ENCODE measurements around the gene SLC7A10. TPM values are rescaled to one million over a fixed set of nuclear protein-coding genes. Genes with fewer than 3 reads are reported as not detected.

Gene SLC7A10
- total RNA-seq, 2 donors from 2014 or later = 0.78 to 5.3 TPM

GRCh38 chr19:33238481-33239149 lies 13.0 kb upstream of the SLC7A10 start:
- intact Hi-C loops (cut with DNase I) = loop anchor here (10.0 kb wide), 1 partner anchor 526 kb away; no protein-coding TSS in a partner anchor
- H3K4me1 ChIP-seq = peaks cover 8% of the 10 kb centered on the region
- 84 to 88% methylated on average over 7 to 10 of the region's 10 CpGs for WGBS, 2 donors
- no peaks in the 10 kb centered on the region for H3K27me3 ChIP-seq
- no peak overlapping the region for H3K4me3 ChIP-seq
- H3K9me3 ChIP-seq = no peaks in the 10 kb centered on the region
- TF ChIP-seq POLR2A (IDR thresholded peaks at IDR 0.05) (no peak), CTCF (IDR thresholded peaks at IDR 0.05) (no peak)
- DNase-seq (no peak), ATAC-seq (no peak)
- H3K36me3 ChIP-seq (replicated peaks in 1 of 2; ENCODE audit: insufficient read depth in 1 of 2, low read depth in 2 of 2) = no peaks in the 10 kb centered on the region
- no peak overlapping the region for H3K27ac ChIP-seq

GRCh38 chr19:33236696-33237390 lies 11.2 kb upstream of the SLC7A10 start:
- 73 to 75% methylated on average over 10 to 15 of the region's 16 CpGs for WGBS, 2 donors
- intact Hi-C loops (cut with DNase I) = loop anchor here (10.0 kb wide), 1 partner anchor 528 kb away; no protein-coding TSS in a partner anchor
- H3K27me3 ChIP-seq = no peaks in the 10 kb centered on the region

GRCh38 chr19:33235996-33236350 lies 10.3 kb upstream of the SLC7A10 start:
- intact Hi-C loops (cut with DNase I) = loop anchor here (10.0 kb wide), 1 partner anchor 529 kb away; no protein-coding TSS in a partner anchor
- no peaks in the 10 kb centered on the region for H3K27me3 ChIP-seq
- H3K27ac ChIP-seq = no peak overlapping the region
- DNase-seq (no peak), ATAC-seq (no peak)
- H3K4me3 ChIP-seq = no peak overlapping the region
- WGBS, 2 donors = 84 to 86% methylated on average over 13 to 20 of the region's 20 CpGs
- H3K4me1 ChIP-seq = no peaks in the 10 kb centered on the region
- no peaks in the 10 kb centered on the region for H3K36me3 ChIP-seq (replicated peaks in 1 of 2; ENCODE audit: insufficient read depth in 1 of 2, low read depth in 2 of 2)
- no peak for TF ChIP-seq POLR2A (IDR thresholded peaks at IDR 0.05)
- no peaks in the 10 kb centered on the region for H3K9me3 ChIP-seq

More at GRCh38 chr19:33236696-33237390, 11.2 kb upstream of the SLC7A10 start:
- no peaks in the 10 kb centered on the region for H3K9me3 ChIP-seq
- DNase-seq = no peak
- no peak overlapping the region for H3K4me3 ChIP-seq
- peaks cover 8% of the 10 kb centered on the region for H3K4me1 ChIP-seq
- H3K36me3 ChIP-seq (replicated peaks in 1 of 2; ENCODE audit: insufficient read depth in 1 of 2, low read depth in 2 of 2) = no peaks in the 10 kb centered on the region
- TF ChIP-seq POLR2A (IDR thresholded peaks at IDR 0.05) = no peak
- no peak for TF ChIP-seq CTCF (IDR thresholded peaks at IDR 0.05)
- H3K27ac ChIP-seq = no peak overlapping the region
- ATAC-seq = no peak

- peak; percentile 78 to 90 (median 83) for DNase-seq
- Histone ChIP-seq H3K4me3 (no peak overlapping the region), H3K27me3 (no peaks in the 10 kb centered on the region), H3K27ac (no peak overlapping the region), H3K9me3 (no peaks in the 10 kb centered on the region), H3K4me1 (no peaks in the 10 kb centered on the region), H3K36me3 (replicated peaks in 1 of 2; ENCODE audit: insufficient read depth in 1 of 2, low read depth in 2 of 2) (no peaks in the 10 kb centered on the region)
- intact Hi-C loops (cut with DNase I) = loop anchor here (10.0 kb wide), 1 partner anchor 529 kb away; no protein-coding TSS in a partner anchor
- ATAC-seq = peak; percentile 71
- peak; percentile 80 to 87 (median 85) for TF ChIP-seq CTCF (IDR thresholded peaks at IDR 0.05)
- no peak for TF ChIP-seq POLR2A (IDR thresholded peaks at IDR 0.05)
- WGBS, 2 donors = 43 to 71% methylated on average over 15 to 27 of the region's 30 CpGs
Observed at GRCh38 chr19:33235269-33235995, 9.8 kb upstream of the SLC7A10 start.

GRCh38 chr19:33234736-33235135 lies 9.1 kb upstream of the SLC7A10 start:
- no peak for TF ChIP-seq POLR2A (IDR thresholded peaks at IDR 0.05)
- TF ChIP-seq CTCF (IDR thresholded peaks at IDR 0.05) = no peak
- no peaks in the 10 kb centered on the region for H3K36me3 ChIP-seq (replicated peaks in 1 of 2; ENCODE audit: insufficient read depth in 1 of 2, low read depth in 2 of 2)
- H3K4me1 ChIP-seq = no peaks in the 10 kb centered on the region
- DNase-seq (no peak), ATAC-seq (no peak)
- H3K27me3 ChIP-seq = no peaks in the 10 kb centered on the region
- intact Hi-C loops (cut with DNase I) = loop anchor here (10.0 kb wide), 1 partner anchor 530 kb away; no protein-coding TSS in a partner anchor
- no peak overlapping the region for H3K4me3 ChIP-seq
- no peaks in the 10 kb centered on the region for H3K9me3 ChIP-seq
- 37% methylated on average over 6 to 9 of the region's 9 CpGs for WGBS, 2 donors
- no peak overlapping the region for H3K27ac ChIP-seq
